Fibroblast of skin of scalp (primary cell): Measurements from ENCODE around the gene SEMA6D.
"Not testable (repeated sequence)": the region's sequence is repeated elsewhere in the genome, so short reads cannot be mapped to it uniquely, and the experiment has no call there.

Experiments
- DNase-seq: peaks from one replicate; pipeline ENCODE4 v3.0.0-alpha.2; 2013

The SEMA6D gene

GRCh38 chr15:47716516-47716915 is 789 bp upstream of the SEMA6D start:
- DNase-seq, result no peak

- DNase-seq, result peak; percentile 37
Observed at GRCh38 chr15:47718497-47719437, 1.5 kb downstream of the SEMA6D start.

- no peak for DNase-seq
Observed at GRCh38 chr15:47719730-47720129, 2.4 kb downstream of the SEMA6D start.

GRCh38 chr15:47720555-47720954 is 3.2 kb downstream of the SEMA6D start:
- peak; percentile 17 for DNase-seq

- no peak for DNase-seq
Observed at GRCh38 chr15:47721676-47722075, 4.4 kb downstream of the SEMA6D start.

- no peak for DNase-seq
Observed at GRCh38 chr15:47724346-47724745, 7.0 kb downstream of the SEMA6D start.

GRCh38 chr15:47725051-47725450 is 7.7 kb downstream of the SEMA6D start:
- DNase-seq, result no peak

GRCh38 chr15:47725906-47726305 is 8.6 kb downstream of the SEMA6D start:
- no peak for DNase-seq

GRCh38 chr15:47726399-47726823 is 9.1 kb downstream of the SEMA6D start:
- no peak for DNase-seq

GRCh38 chr15:47727137-47727536 is 9.8 kb downstream of the SEMA6D start:
- DNase-seq, result no peak

- no peak for DNase-seq
Observed at GRCh38 chr15:47727676-47728075, 10.4 kb downstream of the SEMA6D start.

GRCh38 chr15:47728426-47728825 is 11.1 kb downstream of the SEMA6D start:
- no peak for DNase-seq

GRCh38 chr15:47728886-47729285 is 11.6 kb downstream of the SEMA6D start:
- DNase-seq, result no peak

- DNase-seq, result no peak
Observed at GRCh38 chr15:47731230-47731629, 13.9 kb downstream of the SEMA6D start.

- no peak for DNase-seq
Observed at GRCh38 chr15:47732248-47732647, 14.9 kb downstream of the SEMA6D start.

- DNase-seq, result no peak
Observed at GRCh38 chr15:47733085-47733484, 15.8 kb downstream of the SEMA6D start.

- DNase-seq, result no peak
Observed at GRCh38 chr15:47736143-47736786, 19.0 kb downstream of the SEMA6D start.

- peak; percentile 31 for DNase-seq
Observed at GRCh38 chr15:47737477-47737876, 20.2 kb downstream of the SEMA6D start.

- not testable (repeated sequence) for DNase-seq
Observed at GRCh38 chr15:47738144-47738825, 21.0 kb downstream of the SEMA6D start.

- no peak for DNase-seq
Observed at GRCh38 chr15:47741082-47741481, 23.8 kb downstream of the SEMA6D start.

- DNase-seq, result no peak
Observed at GRCh38 chr15:47741907-47742306, 24.6 kb downstream of the SEMA6D start.

GRCh38 chr15:47742334-47742733 is 25.0 kb downstream of the SEMA6D start:
- DNase-seq, result no peak

- no peak for DNase-seq
Observed at GRCh38 chr15:47742742-47743141, 25.4 kb downstream of the SEMA6D start.
